HG02642 (cell line): ENCODE data around the gene PKD1.

Experiments
- ATAC-seq: cut with Tn5 transposase; IDR thresholded peaks from one replicate; pipeline ENCODE4 v1.9.1; 2021; ENCODE audit warnings: mild to moderate bottlenecking; ENCODE audit not compliant: unreplicated experiment, poor library complexity

Gene PKD1

DNA sequence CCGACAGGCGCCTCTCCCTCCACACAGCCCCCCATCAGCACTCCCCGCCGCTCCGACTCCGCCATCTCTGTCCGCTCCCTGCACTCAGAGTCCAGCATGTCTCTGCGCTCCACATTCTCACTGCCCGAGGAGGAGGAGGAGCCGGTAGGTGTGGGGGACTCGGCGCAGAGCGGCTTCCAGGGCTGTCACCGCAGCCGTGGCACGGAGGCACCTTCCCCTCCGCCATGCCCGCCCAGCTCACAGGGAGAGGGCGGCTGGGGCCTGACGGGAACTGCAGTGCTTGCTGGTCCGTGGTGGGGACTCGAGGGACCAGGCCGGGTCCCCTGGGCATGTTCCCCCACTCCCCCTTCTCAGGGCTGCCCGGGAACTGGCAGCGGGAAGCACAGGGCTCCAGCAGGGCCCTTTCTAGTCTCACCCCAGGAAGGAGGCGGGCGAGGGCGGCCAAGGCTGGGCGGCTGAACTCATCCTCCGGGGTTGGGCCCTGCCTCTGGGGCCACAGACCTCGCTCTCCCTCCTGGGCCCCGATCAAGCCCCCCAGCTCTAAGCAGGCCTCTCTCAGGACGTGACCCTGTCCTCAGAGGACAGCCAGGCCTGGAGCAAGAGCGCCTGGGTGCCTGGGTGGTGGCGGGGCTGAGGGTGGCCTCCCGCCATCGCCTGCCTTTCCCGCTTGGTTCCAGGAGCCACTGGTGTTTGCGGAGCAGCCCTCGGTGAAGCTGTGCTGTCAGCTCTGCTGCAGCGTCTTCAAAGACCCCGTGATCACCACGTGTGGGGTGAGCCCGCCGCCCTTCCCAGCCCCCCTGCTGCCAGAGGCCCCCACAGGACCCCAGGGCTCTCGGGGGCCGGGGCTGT is 35.1 kb upstream of the PKD1 start:
- ATAC-seq = no peak

DNA sequence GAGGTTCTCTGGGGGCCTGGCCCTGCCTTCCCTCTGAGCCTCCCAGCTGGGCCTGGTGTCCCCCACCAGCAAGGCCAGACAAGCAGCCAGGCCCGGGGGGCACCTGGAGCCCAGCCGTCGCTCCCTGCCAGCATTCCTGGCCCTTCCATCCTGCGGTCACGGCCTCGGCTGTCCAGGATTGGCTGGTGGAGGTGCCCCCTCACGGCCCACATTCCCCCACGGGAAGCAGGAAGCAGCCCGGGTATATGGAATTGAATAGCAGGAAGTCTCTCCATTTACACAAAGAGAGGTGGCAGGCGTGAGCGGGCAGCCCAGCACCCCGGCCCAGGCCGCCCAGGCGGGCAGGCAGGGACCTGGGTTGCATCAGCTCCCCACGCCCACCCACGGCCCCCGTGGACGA is 34.4 kb upstream of the PKD1 start:
- no peak for ATAC-seq

GRCh38 chr16:2167068-2167638 is 31.5 kb upstream of the PKD1 start:
- no peak for ATAC-seq

DNA sequence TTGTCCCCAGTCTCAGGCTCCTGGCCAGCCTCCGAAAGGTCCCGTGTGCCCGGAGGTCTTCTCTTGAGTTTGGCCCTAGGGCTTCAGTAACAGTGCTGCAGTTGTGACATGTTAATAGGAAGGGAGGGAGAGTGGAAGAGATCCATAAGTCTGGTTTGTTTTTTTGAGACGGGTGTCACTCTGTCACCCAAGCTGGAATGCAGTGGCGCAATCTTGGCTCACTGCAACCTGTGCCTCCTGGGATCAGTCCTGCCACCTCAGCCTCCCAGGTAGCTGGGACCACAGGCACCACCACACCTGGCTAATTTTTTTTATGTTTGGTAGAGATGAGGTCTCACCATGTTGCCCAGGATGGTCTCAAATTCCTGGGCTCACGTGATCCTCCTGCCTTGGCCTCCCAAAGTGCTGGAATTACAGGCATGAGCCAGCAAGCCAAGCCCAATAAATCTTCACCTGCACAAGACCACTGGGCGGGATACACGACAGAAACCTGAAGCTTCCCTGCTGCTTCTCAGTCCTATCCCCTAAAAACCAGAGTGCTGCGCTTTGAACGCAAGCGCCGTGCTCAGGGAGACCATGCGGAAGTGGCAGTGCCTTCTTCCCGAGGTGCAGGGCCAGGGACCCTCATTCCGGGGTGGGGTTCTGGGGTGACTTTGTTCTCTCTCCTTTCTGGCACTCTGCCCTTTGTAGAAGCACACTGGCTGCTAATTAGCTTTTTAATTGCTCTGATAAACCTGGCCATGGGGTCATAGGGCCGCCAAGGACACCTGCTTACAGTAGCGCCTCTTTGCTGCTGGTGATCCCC is 30.8 kb upstream of the PKD1 start:
- ATAC-seq = no peak

- ATAC-seq = no peak
Measured at GRCh38 chr16:2165861-2166260, 30.2 kb upstream of the PKD1 start.

GRCh38 chr16:2163211-2163881 is 27.6 kb upstream of the PKD1 start:
- no peak for ATAC-seq

- no peak for ATAC-seq
Measured at GRCh38 chr16:2162676-2163118, 27.0 kb upstream of the PKD1 start.

- no peak for ATAC-seq
Measured at GRCh38 chr16:2161911-2162310, 26.2 kb upstream of the PKD1 start.

DNA sequence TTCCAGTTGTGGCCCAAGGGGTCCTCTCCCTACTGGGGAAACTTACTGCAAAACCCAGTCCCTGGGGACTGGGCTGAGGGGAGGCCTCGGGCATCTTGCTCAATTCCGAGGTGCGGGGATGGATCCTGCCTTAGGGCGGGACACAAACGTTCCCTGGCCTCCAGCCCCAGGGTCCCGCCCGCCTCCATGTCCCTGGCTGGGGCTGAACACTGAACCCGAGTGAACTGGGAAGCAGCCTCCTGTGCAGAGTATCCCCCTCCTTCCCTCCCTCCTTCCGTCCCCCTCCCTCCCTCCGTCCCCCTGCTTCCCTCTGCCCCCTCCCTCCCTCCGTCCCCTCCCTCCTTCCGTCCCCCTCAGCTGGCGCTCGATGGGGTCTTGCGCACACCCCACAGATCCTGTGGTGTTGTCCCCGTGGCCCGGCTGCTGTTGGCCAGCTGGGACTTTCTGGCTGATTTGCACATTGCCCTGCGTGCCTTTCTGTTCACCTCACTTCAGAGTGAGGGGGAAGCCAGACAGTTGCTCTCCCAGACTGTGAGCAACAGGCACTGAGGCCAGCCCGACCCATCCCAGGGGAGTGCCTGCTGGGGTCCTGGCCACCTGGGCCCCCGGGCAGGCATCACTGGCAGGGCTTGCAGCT is 25.3 kb upstream of the PKD1 start:
- ATAC-seq = no peak

- no peak for ATAC-seq
Measured at GRCh38 chr16:2159175-2159838, 23.6 kb upstream of the PKD1 start.

DNA sequence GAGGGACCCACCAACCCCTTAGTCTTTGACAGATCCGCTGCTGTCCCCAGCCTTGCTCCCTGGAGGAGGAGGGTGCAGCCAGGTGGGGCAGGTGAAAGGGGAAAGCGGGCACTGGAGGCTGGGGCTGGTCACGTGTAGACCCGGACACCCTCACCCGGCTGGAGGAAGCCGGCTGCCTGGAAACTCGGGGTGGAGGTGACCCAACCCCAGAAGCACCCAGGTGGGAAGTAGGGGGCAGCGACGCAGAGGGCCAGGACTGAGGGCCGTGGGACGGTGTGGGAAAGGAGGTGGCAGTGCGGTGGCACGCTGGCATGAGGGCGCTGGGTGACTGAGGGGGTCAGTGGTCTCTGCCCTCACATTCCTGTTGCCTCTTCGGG is 22.6 kb upstream of the PKD1 start:
- no peak for ATAC-seq

DNA sequence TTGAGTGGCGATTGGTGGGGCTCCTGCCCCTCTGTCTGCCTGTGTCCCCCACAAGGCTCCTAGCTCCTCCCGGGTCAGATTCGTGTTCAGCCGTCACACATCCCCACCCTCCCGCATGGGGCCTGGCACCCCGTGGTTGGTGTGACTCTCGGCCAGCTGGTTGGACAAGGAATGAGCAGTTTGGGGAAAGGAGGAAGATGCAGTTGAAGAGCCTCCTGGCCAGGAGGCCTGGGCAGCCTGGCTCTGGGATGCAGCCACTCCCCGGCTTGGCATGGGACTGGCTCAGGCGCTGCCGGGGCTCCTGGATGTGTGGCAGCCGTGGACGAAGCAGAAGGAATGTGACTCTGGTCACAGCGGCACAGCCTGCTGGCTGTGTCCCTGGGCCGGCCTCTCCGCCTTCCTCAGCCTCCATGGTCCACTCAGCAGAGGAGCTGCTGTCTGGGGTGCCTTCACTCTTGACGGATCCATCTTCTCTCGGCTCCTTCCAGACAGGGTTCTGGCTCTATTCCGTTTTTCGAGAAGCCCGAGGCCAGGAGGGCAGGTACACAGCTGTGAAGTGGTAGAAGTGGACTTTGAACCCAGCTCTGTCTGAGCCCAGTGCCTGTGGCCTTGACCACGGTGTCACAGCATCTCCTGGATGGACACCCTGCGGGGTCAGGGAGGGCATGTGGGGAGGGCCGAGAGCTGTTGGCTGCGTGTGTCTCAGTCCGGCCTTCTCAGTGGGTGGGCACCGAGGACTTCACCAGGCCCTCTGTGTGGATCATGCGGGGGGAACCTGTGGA is 22.0 kb upstream of the PKD1 start:
- ATAC-seq = no peak

GRCh38 chr16:2156849-2157224 is 21.1 kb upstream of the PKD1 start:
- no peak for ATAC-seq

DNA sequence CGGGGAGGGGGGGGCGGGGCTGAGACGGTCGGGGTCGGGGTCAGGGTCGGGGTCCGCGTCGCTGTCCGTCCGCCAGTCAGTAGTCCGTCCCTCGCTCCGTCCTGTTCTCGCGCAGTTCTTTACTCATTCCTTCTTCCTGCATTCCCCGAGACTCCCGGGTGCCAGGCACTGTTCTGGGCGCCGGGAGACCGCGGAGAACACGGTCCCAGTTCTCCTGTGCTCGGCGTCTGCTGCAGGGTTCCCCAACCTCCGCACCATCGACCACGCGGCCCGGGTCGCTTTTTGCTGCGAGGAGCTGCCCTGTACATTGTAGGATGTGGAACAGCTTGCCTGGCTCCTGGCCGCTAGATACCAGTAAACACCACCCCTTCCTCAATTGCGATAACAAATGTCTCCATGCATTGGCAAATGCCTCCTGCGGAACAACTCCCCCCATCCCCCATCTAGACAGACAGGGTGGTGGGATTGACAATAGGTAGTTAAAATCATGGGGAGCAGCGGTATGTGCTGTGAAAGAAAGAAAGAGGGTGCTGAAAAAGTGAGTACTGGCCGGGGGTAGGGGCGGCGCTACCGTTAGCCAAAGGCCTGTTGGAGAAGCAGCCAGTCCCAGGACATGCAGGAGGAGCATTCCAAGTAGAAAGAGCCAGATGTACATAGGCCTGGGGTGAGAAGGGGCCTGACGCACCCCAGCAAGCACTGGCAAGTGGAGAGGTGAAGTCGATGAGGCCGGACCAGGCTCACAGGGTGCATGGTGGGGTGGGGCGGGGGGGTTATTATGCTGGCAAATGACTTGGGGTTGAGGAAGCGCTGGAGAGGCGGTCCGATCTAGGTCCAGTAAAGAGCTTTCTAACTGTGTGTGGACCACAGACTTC is 20.5 kb upstream of the PKD1 start:
- ATAC-seq = no peak

DNA sequence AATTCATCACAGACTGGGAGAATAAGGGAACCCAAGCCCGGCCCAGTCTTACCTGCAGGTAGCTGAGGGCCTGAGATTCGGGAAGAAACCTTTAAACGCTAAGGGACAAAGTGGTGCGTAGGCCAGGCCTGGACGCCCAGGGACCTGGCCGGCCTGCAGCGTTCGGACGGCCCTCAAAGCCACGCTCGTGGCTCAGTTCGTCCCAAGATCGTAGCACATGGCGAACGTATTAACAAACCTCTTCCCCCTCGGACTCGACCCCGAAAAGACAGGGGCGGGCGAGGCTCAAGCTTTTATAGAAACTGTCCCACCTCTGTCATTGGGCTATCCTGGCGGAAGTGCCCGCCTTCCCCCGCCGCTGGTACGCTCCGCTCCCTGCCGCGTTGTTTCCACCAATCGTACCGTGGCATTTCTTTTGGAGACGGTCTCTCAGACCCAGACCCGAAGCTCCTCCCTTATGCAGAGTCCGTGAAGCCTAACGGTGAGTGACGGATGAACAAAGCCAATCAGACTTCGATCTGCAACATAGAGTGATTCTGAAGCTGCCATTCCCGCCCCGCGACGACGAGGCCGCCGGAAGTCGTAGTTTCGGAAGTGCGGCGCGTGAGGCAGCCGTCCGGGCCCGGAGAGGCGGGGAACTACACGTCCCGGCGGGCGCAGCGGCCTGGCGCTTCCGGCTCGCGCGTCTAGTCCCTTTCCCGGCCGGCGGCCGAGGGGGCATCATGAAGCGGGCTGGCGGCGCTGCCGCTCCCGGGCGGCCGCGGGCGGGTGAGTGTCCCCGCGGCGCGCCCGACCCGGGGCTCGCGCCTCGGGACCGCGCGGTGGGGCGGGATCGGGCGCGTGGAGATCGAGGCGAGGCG is 19.6 kb upstream of the PKD1 start, which contains the start of gene TRAF7:
Gene TRAF7, plus strand, starts transcription at position 692 of the 860 bp plus-strand sequence. CDS start 8,139 bp downstream, outside the sequence.
- ATAC-seq = peak; percentile 82

DNA sequence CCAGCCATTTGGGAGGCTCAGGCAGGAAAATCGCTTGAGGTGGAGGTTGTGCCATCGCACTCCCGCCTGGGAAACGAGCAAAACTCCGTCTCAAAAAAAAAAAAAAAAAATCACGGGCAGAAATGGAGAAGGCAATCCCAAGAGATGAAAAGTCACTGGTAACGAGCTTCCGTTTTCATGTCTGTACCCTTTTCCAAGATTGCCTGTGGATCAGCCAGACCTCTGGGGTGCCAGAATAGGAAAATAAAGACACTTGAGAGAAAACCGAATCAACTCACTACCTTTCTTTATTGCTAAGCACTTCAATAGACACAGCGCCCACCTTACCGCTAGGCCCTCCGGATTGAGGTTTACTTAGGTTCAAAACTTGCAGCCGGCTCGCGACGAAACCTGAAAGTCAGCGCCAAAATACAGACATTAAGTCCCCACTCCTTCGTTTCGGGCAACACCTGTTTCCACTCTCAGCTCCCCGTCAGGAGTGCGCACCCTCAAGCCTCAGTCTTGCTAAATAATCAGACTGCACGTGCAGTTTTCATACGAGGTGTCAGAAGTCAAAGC is 18.9 kb upstream of the PKD1 start:
- no peak for ATAC-seq
